DOHH2 (cell line): ENCODE measurements around the gene MGLL.

Source experiments
- H3F3A ChIP-seq: fragments of 200-600 bp; sonication (generic), shearing (Covaris generic); 2 replicates; pipeline ENCODE4 v1.6.0; 2016; ENCODE audit warnings: antibody characterized with exemption, mild to moderate bottlenecking; ENCODE audit not compliant: control insufficient read depth, insufficient read depth
- H3K27ac ChIP-seq: fragments of 200-600 bp; sonication (generic); 2 replicates; pipeline ENCODE4 v1.5.1; 2014; ENCODE audit warnings: low read depth, mild to moderate bottlenecking, low read length, moderate library complexity
- H3K27me3 ChIP-seq: fragments of 200-600 bp; sonication (generic); 2 replicates; pipeline ENCODE4 v1.6.1; 2014; ENCODE audit warnings: mild to moderate bottlenecking, low read length, mixed read lengths; ENCODE audit not compliant: control insufficient read depth
- H3K36me3 ChIP-seq: fragments of 200-600 bp; sonication (generic); 2 replicates; pipeline ENCODE4 v1.6.1; 2014; ENCODE audit warnings: mild to moderate bottlenecking, low read length, moderate library complexity, mixed read lengths; ENCODE audit not compliant: control insufficient read depth
- H3K4me1 ChIP-seq: fragments of 200-600 bp; sonication (generic); 2 replicates; pipeline ENCODE4 v1.6.1; 2014; ENCODE audit warnings: mild to moderate bottlenecking, low read length, mixed read lengths; ENCODE audit not compliant: control insufficient read depth
- H3K4me2 ChIP-seq: fragments of 200-600 bp; sonication (generic); 2 replicates; pipeline ENCODE4 v1.6.0; 2014; ENCODE audit warnings: mild to moderate bottlenecking, low read length, moderate library complexity
- H3K4me3 ChIP-seq: fragments of 200-600 bp; sonication (generic); 2 replicates; pipeline ENCODE4 v1.5.1; 2014; ENCODE audit warnings: mild to moderate bottlenecking, low read length, mixed read lengths
- H3K79me2 ChIP-seq: fragments of 200-600 bp; sonication (generic); 2 replicates; pipeline ENCODE4 v1.6.1; 2014; ENCODE audit warnings: mild to moderate bottlenecking, low read length, mixed read lengths; ENCODE audit not compliant: control insufficient read depth
- H3K9me2 ChIP-seq: fragments of 200-600 bp; sonication (generic); replicated peaks from 2 replicates; pipeline ENCODE4 v1.6.1; 2014; ENCODE audit warnings: mild to moderate bottlenecking, low read length, mixed read lengths; ENCODE audit not compliant: control insufficient read depth
- H3K9me3 ChIP-seq: fragments of 200-600 bp; sonication (generic); 2 replicates; pipeline ENCODE4 v1.6.1; 2014; ENCODE audit warnings: antibody characterized with exemption, low read length, mixed read lengths; ENCODE audit not compliant: control insufficient read depth, insufficient read depth
- H4K20me1 ChIP-seq: fragments of 200-600 bp; sonication (generic); 2 replicates; pipeline ENCODE4 v1.6.0; 2014; ENCODE audit warnings: low read depth, mild to moderate bottlenecking, antibody characterized with exemption, low read length, moderate library complexity; ENCODE audit not compliant: control insufficient read depth, insufficient read depth
- EZH2phosphoT487 ChIP-seq: fragments of 200-600 bp; sonication (generic); IDR thresholded peaks from 2 replicates; pipeline ENCODE4 v1.6.1; 2017; ENCODE audit warnings: borderline replicate concordance, mild to moderate bottlenecking, antibody characterized with exemption, low read length, moderate library complexity, mixed read lengths
- TF ChIP-seq, protein P1 (sequence below): fragments of 200-600 bp; sonication (generic); IDR thresholded peaks from one replicate; pipeline ENCODE4 v1.5.1; 2014; ENCODE audit warnings: antibody characterized with exemption, mild to moderate bottlenecking, low read depth, low read length; ENCODE audit not compliant: poor library complexity, severe bottlenecking

Gene MGLL

DNA sequence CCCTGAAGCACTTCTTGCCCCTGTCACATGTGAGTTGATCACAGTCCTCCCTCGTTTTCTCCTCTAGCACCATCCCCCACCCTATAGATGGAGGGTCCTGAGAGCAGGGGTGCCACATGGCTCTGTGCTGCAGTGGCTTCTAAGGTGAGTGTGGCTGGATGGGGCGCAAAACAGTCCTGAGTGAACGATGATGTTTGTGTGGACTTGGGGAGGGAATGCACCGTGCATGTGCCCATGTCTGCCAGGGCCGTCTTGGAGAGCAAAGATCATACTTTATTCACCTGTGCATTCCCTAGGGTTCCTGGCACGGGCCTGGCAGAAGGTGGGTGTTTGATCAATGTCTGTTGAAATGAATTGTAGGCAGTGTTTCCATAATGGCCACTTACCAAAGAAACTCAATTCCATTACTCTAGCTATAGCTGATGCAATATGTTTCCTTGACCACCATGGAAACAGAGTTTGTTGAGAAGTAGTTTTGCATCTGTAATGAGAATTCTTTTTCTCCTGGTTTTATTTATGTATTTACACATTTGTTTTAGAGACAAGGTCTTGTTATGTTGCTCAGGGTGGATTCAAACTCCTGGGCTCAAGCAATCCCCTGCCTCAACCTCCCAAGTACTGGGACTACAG, 91.5 kb downstream of the MGLL start:
- H3K4me3 ChIP-seq, result no peak overlapping the region
- no peak for TF ChIP-seq EZH2phosphoT487
- TF ChIP-seq, protein P1, sequence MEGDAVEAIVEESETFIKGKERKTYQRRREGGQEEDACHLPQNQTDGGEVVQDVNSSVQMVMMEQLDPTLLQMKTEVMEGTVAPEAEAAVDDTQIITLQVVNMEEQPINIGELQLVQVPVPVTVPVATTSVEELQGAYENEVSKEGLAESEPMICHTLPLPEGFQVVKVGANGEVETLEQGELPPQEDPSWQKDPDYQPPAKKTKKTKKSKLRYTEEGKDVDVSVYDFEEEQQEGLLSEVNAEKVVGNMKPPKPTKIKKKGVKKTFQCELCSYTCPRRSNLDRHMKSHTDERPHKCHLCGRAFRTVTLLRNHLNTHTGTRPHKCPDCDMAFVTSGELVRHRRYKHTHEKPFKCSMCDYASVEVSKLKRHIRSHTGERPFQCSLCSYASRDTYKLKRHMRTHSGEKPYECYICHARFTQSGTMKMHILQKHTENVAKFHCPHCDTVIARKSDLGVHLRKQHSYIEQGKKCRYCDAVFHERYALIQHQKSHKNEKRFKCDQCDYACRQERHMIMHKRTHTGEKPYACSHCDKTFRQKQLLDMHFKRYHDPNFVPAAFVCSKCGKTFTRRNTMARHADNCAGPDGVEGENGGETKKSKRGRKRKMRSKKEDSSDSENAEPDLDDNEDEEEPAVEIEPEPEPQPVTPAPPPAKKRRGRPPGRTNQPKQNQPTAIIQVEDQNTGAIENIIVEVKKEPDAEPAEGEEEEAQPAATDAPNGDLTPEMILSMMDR, result no peak
- no peaks in the 10 kb centered on the region for H3K36me3 ChIP-seq
- H3K27me3 ChIP-seq, result no peaks in the 10 kb centered on the region
- H3K27ac ChIP-seq, result no peak overlapping the region
- no peak overlapping the region for H3K4me2 ChIP-seq
- no peaks in the 10 kb centered on the region for H3K9me3 ChIP-seq
- H4K20me1 ChIP-seq, result no peaks in the 10 kb centered on the region
- peaks cover 57% of the 10 kb centered on the region for H3K4me1 ChIP-seq
- no peaks in the 10 kb centered on the region for H3K79me2 ChIP-seq
- no peaks in the 10 kb centered on the region for H3K9me2 ChIP-seq
- peaks cover 3% of the 10 kb centered on the region for H3F3A ChIP-seq

DNA sequence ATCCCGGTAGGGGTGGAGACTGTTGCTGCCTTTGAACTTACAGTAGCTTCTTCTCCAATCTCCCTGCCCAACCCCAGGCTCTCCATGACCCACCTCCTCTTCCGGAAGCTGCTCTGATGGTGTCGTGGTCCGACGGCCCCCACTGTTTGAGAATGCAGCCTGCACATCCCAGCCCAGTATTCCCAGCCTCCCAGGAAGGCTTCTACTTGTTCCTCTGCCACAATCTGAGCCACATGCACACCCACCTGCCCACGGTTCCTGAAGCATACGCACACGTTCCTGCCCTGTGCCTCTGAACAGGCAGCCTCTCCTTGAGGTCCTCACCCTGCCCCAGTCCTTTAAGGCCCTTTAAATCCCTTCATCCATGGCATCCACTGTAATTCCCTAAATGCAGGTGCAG, 92.1 kb downstream of the MGLL start:
- Histone ChIP-seq H3K27me3 (no peaks in the 10 kb centered on the region), H3K4me1 (peaks cover 51% of the 10 kb centered on the region), H3K79me2 (no peaks in the 10 kb centered on the region), H3K9me2 (no peaks in the 10 kb centered on the region), H3F3A (no peaks in the 10 kb centered on the region), H3K4me3 (no peak overlapping the region), H3K9me3 (no peaks in the 10 kb centered on the region), H3K4me2 (peak overlapping the region; percentile 48), H3K27ac (no peak overlapping the region), H3K36me3 (no peaks in the 10 kb centered on the region), H4K20me1 (no peaks in the 10 kb centered on the region)
- no peak for TF ChIP-seq EZH2phosphoT487
- TF ChIP-seq, protein P1, result no peak

DNA sequence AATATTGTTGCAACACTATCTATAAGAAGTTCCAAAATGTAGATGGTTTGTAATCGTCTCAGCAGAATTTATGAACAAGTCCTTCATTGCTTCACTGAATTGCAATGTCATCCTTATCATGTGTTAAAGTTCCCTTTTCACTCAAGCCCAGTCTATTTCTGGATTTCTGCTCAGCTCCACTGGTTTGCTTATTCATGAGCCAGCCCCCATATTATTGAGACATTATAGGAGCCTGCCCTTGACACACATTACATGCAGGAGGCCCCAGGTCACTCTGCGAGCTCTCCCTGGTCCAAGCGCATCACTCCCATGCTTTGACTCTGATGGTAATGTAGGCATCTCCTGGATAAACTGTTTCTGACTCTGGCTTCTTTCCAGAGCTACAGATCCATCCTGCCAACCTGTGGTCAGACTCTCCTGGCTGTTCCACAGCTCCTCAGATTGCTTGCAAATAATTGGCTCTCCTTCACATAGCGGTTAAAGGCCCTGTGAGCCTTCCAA, 92.7 kb downstream of the MGLL start:
- no peaks in the 10 kb centered on the region for H3F3A ChIP-seq
- H3K36me3 ChIP-seq, result no peaks in the 10 kb centered on the region
- H3K4me1 ChIP-seq, result peaks cover 46% of the 10 kb centered on the region
- H3K27me3 ChIP-seq, result no peaks in the 10 kb centered on the region
- peak overlapping the region; percentile 14 for H3K4me3 ChIP-seq
- no peaks in the 10 kb centered on the region for H3K9me2 ChIP-seq
- no peaks in the 10 kb centered on the region for H3K79me2 ChIP-seq
- H3K27ac ChIP-seq, result no peak overlapping the region
- H4K20me1 ChIP-seq, result no peaks in the 10 kb centered on the region
- no peaks in the 10 kb centered on the region for H3K9me3 ChIP-seq
- TF ChIP-seq, protein P1, result no peak
- no peak for TF ChIP-seq EZH2phosphoT487
- H3K4me2 ChIP-seq, result peak overlapping the region; percentile 48
